HG02763 (cell line): Measurements from ENCODE around the gene HSD3B7.
"Not testable (repeated sequence)": the region's sequence is repeated elsewhere in the genome, so short reads cannot be mapped to it uniquely, and the experiment has no call there.

Source experiments
- ATAC-seq: cut with Tn5 transposase; IDR thresholded peaks from one replicate; pipeline ENCODE4 v1.9.1; 2021; ENCODE audit warnings: mild to moderate bottlenecking, moderate library complexity; ENCODE audit not compliant: unreplicated experiment

The HSD3B7 gene

DNA sequence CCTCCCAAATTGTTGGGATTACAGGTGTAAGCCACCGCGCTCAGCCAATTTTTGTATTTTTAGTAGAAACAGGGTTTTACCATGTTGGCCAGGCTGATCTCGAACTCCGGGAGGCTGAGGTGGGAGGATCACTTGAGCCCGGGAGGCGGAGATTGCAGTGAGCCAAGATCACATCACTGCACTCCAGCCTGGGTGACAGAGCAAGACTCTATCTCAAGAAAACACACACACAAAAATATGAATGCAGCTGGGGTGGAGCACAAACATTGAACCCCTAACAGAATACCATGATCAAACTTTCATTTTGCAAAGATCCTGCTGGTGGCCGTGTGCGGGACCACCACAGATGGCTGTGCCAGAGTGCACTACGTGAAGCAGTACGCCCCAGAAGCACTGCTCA is 32.7 kb downstream of the HSD3B7 start:
- ATAC-seq: not testable (repeated sequence)

- no peak for ATAC-seq
Measured at GRCh38 chr16:31020536-31020935, 35.5 kb downstream of the HSD3B7 start.

DNA sequence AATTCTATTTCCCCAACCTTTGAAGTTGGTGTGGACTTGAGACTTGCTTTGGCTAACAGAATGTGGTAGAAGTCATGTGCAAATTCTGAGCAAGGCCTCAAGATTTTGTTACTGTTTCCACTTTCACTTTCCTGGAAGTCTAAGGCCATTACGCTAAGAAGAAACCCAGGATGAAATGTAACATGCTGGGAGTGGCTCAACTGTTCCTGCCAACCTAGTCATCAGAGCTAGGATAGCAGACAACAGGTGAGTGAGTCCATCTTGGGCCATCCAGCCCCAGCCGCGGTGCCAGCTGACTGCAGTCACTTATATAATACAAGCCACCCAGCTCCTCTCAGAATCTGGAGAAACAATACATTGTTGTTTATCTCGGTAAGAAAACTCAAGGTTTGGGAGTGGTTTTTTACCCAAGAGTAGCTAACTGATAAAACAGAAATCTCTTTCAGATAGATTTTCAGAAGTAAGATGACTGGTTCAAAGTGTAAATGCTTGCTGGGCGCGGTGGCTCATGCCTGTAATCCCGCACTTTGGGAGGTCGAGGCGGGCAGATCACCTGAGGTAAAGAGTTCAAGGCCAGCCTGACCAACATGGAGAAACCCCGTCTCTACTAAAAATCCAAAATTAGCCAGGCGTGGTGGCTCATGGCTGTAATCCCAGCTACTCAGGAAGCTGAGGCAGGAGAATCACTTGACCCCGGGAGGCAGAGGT is 37.7 kb downstream of the HSD3B7 start:
- ATAC-seq: no peak

GRCh38 chr16:31023252-31023602 is 38.2 kb downstream of the HSD3B7 start:
- ATAC-seq: no peak

DNA sequence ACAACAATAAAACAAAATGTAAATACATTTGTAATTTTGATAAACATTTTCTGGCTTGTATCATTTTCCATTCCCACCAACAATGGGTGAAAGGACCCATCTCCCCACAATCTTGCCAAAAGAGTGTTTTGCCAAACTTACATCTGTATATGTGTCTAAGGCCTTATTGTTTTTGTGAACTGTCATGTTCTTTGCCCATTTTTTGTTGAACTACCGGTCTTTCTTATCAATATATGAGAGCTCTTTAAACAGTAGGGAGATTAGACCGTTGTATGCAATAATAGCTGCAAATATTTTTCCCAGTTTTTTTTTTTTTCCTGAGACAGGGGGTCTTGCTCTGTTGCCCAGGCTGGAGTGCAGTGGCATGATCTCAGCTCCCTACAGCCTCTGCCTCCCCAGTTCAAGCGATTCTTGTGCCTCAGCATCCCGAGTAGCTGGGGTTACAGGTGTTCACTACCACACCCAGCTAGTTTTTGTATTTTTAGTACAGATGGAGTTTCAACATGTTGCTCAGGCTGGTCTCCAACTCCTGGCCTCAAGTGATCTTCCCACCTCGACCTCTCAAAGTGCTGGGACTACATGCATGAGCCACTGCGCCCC is 38.7 kb downstream of the HSD3B7 start:
- ATAC-seq: no peak

DNA sequence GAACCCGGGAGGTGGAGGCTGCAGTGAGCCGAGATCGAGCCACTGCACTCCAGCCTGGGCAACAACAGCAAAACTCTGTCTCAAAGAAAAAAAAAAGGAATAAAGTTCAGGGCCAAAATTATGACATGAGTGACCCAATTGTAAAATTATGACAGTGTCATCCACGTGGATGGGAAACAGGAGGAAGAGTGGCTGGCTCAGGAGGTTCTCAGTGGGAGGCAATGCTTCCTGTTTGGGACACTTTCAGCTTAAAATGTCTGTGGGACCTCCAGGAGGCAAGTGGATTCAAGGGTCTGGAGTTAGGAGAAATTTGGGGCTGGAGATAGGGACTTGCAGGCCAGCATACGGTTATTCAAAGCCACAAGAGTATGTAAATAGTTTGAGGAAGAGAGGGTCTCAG is 40.3 kb downstream of the HSD3B7 start:
- ATAC-seq: no peak

- no peak for ATAC-seq
Measured at GRCh38 chr16:31029272-31029671, 44.3 kb downstream of the HSD3B7 start.

GRCh38 chr16:31031276-31031675 is 46.3 kb downstream of the HSD3B7 start:
- ATAC-seq: no peak

GRCh38 chr16:31032736-31033708 is 48.0 kb downstream of the HSD3B7 start, which contains the start of gene STX4:
TSS of gene STX4 (plus strand) at chr16:31033558. CDS start at chr16:31033806, 248 bp downstream.
- ATAC-seq: peak; percentile 83

DNA sequence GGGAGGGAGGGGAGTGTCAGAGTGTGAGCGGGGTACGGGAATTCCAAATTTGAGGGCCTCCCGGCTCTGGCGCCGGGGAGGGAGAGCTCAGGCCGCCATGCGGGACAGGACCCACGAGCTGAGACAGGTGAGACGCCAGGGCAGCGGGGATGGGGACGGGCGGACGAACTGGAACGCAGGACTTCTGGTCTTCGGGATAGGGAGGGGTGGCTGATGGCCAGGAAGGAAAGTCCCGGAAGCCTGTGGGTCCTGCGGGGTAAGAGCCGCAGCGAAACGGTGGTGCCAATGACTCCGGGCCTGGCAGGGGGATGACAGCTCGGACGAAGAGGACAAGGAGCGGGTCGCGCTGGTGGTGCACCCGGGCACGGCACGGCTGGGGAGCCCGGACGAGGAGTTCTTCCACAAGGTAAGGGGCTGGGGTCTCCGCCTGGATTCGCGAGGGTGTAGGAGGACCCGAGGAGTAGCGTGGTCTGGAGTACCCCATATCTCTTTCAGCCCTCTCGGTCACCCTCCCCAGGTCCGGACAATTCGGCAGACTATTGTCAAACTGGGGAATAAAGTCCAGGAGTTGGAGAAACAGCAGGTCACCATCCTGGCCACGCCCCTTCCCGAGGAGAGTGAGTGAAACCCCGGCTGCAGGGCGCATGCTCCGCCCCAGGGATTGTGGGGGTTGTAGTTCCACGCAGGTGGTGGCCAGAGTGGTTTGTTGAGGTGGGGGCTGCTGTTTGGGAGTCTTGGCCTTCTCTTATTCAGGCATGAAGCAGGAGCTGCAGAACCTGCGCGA is 48.9 kb downstream of the HSD3B7 start:
- peak; percentile 41 for ATAC-seq

DNA sequence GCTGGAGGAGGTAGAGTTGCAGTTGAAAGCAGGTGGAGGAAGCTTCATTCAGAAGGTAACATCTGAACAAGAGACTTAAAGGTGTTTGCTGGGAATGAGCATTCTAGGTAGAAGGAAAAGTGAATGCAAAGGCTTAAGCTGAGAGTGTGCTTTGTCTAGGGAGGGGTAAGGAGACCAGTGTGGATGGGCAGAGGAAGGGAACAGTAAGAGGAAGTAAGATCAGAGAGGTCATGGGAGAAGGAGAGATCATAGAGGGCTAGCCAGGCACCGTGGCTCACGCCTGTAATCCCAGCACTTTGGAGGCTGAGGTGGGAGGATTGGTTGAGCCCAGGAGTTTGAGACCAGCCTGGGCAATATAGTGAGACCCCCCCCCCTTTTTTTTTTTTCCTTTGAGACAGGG is 51.7 kb downstream of the HSD3B7 start:
- no peak for ATAC-seq
